ENCODE results near the gene YDJC.
"Not testable (repeated sequence)": the region's sequence is repeated elsewhere in the genome, so short reads cannot be mapped to it uniquely, and the experiment has no call there.

Gene YDJC, protein sequence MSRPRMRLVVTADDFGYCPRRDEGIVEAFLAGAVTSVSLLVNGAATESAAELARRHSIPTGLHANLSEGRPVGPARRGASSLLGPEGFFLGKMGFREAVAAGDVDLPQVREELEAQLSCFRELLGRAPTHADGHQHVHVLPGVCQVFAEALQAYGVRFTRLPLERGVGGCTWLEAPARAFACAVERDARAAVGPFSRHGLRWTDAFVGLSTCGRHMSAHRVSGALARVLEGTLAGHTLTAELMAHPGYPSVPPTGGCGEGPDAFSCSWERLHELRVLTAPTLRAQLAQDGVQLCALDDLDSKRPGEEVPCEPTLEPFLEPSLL

DNA sequence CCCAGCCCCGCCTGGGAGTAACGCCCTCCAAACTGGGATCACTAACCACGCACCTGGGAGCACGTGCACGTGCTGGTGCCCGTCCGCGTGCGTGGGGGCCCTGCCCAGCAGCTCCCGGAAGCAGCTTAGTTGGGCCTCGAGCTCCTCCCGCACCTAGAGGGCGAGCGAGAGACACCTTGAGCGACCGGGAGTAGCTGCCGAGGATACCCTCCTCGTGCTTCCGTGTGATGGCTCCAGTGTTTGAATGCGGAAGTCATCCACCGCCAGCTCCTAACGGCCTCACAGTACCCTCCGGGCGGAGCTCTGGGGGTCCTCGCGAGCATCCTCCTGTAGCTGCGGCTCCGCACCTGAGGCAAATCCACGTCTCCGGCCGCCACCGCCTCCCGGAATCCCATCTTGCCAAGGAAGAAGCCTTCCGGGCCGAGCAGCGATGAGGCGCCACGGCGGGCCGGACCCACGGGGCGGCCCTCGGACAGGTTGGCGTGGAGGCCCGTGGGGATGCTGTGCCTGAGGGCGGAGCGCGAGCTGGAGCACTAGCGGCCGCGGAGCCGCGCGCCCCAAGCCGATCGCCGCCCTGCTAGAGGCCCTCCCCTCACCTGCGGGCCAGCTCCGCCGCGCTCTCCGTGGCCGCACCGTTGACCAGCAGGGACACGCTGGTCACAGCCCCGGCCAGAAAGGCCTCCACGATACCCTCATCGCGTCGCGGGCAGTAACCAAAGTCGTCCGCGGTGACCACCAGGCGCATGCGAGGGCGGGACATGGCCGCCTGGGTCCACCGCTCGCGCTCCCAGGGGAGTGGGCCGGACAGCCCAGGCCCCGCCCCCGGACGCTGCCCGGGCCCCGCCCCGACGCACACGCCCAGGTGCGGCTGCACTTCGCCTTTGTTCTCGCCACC lies at the start of gene YDJC:
Gene YDJC, minus strand, starts transcription at position 768 of the 895 bp plus-strand sequence. Its CDS starts 8 bp downstream, at position 760.
- peak; percentile 62 for DNase-seq (ENCODE audit: low read depth, low spot score)

DNA sequence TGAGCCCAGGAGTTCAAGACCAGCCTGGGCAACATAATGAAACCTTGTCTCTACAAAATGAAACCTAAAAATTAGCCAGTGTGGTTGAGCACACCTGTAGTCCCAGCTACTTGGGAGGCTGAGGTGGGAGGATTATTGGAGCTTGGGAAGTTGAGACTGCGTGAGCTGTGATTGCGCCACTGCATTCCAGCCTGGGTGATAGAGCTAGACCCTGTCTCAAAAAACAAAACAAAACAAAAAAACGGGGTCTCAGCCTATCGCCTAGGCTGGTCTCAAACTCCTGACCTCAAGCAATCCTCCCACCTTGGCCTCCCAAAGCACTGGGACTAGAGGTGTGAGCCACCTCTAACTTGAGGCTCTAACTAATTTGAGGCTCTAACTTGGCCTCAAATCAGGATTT lies 49.6 kb upstream of the YDJC start:
- no peak for DNase-seq (ENCODE audit: low read depth, low spot score)

DNA sequence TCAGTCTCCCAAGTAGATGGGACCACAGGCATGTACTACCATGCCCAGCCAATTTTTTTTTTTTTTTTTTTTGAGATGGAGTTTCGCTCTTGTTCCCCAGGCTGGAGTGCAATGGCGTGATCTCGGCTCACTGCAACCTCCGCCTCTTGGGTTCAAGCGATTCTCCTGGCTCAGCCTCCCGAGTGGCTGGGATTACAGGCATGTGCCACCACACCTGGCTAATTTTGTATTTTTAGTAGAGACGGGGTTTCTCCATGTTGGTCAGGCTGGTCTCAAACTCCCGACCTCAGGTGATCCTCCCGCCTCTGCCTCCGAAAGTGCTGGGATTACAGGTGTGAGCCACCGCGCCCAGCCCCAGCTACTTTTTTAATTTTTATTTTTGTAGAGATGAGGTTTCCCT lies 49.0 kb upstream of the YDJC start:
- DNase-seq (ENCODE audit: low read depth, low spot score): not testable (repeated sequence)

DNA sequence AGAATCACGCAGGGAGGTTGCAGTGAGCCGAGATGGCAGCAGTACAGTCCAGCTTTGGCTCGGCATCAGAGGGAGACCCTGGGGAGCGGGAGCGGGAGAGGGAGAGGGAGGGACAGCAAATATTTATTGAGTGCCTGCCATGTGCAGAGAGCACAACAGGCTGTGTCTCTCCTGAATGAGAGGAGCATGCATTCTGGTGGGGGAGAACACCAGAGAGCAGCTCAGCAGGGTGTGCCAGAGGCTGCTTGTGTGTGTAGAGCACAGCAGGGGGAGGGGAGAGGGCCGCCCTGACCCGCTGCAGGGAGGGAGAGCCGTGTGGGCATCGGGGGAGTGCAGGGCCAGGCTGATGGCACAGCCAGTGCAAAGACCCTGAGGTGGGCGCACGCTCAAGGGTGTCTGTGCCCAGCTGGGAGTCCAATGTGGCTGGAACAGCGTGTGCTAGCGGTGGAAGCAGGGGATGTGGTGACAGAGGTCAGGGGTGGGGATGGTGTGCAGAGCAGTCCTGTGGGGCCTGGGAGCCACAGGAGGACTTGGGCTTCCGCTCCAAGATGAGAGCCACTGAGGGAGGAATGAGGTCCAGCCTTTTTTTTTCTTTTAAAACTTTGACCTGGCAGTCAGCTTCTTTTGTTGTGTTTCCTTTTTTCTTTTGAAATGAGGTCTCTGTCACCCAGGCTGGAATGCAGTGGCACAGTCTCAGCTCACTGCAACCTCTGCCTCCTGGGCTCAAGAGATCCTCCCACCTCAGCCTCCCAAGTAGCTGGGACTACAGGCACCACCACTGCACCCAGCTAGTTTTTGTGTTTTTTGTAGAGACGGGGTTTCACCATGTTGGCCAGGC lies 48.0 kb upstream of the YDJC start:
- DNase-seq (ENCODE audit: low read depth, low spot score): peak; percentile 34

DNA sequence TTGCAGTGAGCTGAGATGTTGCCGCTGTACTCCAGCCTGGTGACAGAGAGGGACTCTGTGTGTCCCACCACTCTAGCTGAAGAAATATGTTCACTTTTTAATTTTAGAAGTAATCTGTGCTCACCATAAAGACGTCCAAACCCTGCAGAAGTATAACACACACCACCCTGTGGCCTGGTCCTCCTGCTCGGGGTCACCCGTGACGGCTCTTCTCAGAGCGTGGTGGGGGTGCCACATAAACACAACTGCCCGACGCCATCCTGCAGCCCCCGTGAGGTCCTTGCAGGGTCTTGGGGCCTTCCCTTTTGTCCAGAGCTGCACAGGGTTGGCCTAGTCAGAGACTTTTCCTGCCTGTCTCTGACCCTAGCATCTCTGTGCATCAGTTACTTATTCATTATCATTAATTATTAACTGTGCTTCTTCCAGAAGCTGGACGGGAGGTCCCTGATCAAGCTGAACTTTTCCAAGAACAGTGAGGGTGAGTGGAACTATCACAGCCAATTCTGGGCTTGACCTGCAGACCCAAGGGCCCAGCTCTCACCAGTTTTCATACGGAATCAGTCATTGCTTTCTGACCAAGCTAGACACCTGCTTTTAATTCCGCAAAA lies 44.9 kb upstream of the YDJC start:
- no peak for DNase-seq (ENCODE audit: low read depth, low spot score)

DNA sequence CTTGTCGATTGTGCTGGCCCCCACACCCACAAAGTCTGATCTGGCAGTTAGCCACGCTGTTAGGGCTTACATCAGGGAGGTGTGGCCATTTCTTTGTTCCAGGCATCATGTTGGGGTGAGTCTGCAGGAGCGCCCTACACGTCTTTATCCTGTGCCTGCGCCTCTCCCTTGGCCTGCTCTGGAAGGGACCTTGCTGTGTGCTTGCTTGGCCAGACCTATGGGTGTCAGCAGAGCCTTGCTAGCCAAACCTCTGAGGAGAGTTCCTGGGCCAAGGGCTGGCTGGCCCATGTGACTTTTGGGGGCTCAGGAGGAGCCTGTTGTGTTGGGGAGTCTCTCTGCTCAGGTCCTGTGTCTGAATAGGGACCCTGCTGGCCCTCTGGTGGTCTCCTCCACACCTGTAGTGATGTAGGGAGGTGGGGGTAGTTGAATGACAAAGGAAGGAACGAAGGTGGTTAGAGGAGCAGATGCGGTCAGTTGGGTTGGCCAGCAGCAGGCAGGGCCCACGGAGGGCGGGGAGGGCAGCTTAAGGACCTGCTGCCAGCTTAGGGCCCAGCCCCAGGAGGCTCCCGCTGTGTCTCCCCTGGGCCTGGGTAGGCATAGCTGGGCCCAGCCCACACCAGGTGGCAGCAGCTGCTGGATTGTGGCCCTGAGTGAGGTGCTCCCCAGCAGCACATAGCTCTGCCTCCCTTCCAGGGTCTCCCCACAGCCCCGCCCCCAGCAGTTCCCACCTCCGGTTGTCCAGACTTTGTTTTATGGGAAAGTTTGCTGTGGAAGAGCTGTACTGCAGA lies 43.9 kb upstream of the YDJC start:
- DNase-seq (ENCODE audit: low read depth, low spot score): no peak

DNA sequence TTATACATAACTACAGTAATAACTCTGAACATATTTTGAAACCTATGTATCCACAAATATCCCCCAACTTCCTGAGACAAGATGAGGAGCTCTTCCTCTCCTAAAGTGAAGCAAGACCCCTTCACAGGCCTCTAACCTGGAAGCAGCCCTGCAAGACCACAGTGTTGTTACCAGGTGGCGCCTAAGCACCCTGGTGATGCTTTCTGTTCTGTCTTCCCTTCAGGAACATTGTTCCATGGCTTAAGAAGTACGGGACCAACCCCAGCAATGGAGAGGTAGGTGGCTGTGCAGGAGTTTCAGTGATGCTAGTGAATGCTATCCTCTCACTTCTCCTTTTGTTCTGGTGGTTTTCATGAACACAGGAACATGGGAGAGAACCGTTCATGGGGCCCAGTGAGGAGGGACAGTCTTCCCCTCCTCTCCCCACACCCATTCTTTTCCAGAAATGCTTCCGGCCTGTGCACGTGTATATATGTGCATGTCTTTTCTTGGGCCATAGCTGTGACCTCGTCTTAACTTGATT lies 42.3 kb upstream of the YDJC start:
- no peak for DNase-seq (ENCODE audit: low read depth, low spot score)

DNA sequence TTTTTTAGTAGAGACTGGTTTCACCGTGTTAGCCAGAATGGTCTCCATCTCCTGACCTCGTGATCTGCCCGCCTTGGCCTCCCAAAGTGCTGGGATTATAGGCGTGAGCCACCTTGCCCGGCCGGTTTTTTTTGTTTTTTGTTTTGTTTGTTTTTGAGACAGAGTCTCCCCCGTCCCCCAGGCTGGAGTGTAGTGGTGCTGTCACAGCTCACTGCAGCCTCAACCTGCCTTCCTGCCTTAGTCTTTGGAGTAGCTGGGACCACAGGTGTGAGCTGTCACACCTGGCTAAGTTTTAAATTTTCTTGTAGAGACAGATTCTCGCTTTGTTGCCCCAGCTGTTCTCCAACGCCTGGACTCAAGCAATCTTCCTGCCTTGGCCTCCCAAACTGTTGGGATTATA lies 39.2 kb upstream of the YDJC start:
- DNase-seq (ENCODE audit: low read depth, low spot score): no peak

DNA sequence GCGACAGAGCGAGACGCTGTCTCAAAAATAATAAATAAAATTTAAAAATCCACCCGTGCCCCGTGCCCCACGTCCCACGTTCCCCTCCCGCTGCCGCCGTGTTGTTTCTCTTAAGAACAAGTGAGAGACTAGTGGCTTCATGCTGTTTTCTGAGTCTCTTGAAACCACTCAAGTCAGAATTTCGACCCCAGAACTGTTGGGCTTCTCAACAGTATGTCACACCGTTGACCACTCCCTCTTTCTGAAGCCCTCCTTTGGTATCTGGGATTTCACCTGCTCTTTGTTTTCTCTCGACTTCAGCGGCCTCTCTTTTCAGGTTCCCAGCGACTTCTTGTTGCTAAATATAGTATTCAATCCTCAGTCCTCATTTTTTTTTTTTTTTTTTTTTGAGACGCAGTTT lies 37.0 kb upstream of the YDJC start:
- DNase-seq (ENCODE audit: low read depth, low spot score): no peak

DNA sequence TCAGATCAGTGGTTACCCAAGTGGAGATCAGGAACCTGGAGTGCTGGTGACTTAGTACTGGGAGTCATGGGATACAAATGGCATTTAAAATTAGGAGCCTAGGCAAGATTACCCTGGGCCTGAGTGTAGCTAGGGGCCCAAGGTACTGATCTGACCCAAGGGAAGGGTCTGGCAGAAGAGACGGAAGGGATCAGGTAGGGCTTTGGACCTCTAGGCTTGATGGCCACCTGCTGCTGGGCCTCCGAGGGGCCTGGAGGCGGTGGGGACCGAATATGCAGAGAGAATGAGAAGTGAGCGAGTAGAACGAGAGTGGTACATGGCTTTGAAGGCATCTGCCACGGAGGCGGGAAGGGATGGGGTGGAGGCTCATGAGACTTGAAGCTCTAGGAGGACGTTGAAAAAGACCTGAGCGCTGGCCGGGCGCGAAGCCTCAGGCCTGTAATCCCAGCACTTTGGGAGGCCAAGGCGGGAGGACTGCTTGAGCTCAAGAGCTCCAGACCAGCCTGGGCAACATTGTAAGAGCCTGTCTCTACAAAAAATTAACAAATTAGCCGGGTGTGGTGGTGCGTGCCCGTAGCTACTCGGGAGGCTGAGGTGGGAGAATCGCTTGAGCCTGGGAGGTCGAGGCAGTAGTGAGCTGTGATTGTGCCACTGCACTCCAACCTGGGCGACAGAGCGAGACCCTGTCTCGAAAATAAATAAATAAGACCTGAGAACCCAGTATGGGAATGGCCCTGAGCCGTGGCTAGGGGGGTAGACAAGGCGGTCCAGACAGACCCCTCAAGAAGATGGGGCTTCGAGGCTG lies 35.4 kb upstream of the YDJC start:
- DNase-seq (ENCODE audit: low read depth, low spot score): no peak

DNA sequence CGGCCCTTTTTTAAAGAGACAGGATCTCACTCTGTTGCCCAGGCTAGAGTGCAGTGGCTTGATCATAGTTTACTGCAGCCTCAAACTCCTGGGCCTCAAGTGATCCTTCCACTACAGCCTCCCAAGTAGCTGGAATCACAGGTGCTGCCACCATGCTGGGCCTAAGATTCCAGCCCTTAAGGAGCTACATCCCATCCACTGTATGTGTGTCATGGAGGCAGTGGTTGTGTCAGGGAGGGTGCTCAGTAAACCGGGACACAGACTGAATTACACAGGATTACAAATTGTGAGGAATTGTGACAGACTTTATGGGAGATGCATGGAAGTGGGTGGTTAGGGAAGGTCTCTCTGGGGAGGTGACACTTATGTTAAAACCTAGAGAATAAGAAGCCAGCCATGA lies 33.9 kb upstream of the YDJC start:
- no peak for DNase-seq (ENCODE audit: low read depth, low spot score)

DNA sequence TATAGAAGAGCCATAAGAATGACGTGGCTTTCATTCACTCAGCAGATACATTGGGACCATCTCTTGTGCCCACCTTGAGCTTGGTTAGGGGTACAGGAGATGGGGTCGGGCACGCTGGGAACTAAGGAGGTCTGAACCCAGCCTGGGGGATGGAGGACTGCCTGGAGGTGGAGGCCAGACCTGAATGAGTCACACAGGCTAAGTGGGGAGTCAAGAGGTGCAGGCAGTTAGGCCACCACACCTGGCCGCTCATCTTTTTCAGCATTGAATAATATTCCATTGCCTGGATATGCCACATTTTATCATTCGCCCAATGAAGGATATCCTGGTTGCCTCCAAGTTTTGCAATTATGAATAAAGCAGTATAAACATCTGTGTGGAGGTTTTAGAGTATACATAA lies 32.2 kb upstream of the YDJC start:
- DNase-seq (ENCODE audit: low read depth, low spot score): no peak

DNA sequence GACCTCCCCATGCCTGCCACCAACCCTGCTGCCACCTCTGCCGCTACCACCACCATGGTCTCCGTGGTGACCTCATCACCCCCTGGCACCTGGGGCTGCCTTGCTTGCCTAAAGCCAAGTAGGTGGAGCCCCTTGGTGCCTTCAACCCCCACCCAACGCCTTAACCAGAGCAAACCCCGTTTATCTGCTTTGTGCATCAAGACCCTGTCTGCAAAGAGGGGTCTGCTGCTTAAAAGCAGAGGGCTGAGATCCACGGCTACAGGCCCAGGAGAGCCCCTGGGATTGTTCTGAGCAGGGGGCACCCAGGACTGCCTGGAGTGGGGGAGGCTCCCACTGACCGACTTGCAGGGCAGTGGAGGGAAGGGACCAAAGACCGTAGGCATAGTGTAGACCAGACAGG lies 31.1 kb upstream of the YDJC start:
- no peak for DNase-seq (ENCODE audit: low read depth, low spot score)

DNA sequence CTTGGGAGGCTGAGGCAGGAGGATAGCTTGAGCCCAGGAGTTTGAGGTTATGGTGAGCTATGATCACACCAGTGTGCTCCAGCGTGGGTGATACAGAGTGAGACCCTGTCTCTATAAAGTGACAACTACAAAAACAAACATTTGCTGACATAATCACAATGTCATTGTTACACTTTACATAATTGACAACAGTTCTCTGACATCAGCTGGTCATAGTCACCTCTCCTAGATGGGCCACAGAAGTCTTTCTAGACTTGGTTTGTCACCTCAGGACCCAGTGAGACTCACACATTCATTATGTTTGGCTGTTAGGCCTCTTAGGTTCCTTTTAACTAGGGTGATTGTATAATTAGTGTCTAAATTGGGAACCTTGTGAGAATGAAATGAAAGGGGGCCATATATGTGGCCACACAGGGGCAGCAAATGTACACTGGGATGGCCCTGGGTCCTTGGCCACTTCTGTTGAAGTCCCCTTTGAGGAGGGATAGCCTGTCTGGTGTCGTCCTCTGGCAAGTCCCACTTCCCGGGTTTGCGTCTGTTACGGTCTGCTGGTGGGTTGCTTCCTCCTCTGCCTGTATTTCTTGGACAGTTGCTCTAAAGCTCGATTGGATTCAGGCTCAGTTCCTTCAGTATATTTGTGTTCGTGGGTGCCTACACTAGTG lies 30.2 kb upstream of the YDJC start:
- DNase-seq (ENCODE audit: low read depth, low spot score): no peak

DNA sequence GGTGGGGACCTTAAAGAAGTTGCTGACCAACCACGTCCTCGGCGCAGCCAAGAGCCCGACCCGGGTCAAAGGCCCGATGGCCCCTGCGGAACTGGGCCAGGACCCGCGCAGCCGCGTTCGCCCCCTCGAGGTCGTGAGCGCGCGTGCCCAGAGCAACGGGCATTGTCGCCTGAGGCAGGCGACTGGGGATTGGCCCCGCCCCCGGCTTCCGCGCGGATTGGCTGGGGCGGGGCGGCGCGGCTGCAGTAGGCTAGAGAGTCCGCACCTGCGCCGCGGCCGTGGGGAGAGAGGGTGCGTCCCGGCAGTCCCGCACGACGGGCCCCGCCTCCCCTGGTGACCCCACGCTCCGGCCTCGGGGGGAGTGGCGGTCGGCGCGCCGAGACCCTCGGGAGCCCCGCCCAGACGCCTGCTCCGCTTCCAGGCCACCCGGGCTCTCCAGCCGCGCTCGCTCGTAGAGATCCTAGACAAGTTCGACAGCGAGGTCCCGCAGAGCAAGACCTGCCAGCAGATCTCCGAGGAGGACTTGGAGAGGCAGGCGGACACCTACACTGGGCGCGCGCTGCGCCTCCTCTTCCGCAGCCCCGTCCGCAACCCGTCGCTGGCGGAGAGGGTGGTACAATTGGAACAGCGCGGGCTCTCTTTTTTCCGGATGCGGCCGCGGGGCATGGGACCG lies 27.7 kb upstream of the YDJC start:
- DNase-seq (ENCODE audit: low read depth, low spot score): no peak

DNA sequence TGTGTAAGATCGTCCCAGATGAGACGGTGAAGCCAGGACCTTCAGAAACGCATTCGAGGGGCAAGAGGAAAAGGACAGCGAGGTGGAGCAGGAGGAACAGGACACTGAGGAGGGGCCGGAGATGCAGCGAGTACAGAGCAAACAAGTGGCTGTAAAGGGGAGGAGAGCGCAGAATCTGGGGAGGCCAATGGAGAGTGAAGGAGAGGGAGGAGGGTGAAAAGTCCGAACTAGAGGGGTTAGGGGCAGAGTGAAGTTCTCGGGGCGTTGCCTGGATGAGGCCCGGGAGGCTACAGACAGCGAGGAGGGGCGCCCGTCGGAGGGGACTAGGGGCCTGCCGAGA lies 27.2 kb upstream of the YDJC start:
- no peak for DNase-seq (ENCODE audit: low read depth, low spot score)

DNA sequence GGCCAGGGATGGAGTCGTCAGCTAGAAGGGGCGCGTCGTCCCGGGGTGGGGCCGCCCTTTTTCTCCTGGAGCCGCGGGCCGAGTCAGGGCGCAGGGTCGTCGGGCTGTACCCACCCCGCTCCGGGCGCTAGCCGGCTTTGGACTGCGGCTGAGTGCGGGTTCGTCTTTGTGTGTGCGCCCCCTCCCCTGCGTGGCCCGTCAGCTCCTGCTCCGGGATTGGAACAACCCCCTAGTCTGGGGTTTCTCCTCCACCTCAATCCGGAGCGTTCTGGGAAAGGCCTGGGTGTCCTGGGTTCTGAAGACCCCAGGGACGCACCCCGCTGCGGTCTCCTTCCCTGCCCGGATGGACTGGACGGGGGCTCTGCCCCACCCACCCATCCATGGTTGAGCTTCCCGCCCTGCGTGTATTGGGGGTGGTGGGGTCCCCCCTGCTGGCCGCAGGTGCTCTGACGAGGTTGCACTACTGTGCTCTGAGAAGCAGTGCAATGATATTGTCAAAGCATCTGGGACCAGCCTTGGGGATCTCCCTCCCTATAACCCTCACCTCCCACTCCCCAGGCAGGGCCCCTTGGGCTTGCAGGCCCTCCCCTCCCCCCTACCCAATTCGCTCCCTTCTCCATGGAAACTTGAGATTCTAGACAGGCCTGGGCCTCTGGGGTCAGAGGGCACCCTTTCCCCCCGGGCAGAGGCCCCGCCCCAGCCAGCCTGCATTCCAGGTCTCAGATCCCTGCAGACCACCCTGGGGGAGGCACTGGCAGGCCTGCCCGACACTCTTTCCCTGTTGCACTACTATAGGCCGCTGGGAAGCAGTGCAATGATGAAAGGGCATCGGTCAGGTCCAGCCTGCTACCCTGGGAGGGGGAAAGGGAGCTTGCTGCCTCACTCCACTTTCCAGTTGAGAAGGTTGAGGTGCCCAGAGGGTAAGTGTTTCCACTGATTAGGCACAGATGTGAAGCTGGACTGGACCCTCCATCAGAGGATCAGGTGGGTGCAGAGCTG lies 23.0 kb upstream of the YDJC start:
- no peak for DNase-seq (ENCODE audit: low read depth, low spot score)

Measured in brain pericyte (primary cell).